A204.1 (cell line): ENCODE results near the gene QSOX1.

Experiments used
- FAIRE-seq: peaks from 2 replicates; lab custom pipeline; 2012; peaks lifted over from hg19 to GRCh38; lab: Jason Lieb, UNC

The QSOX1 gene

GRCh38 chr1:180235502-180236239 is 81.0 kb downstream of the QSOX1 start:
- no peak for FAIRE-seq

- FAIRE-seq, result no peak
Measured at GRCh38 chr1:180236698-180237509, 82.2 kb downstream of the QSOX1 start.

GRCh38 chr1:180237869-180238476 is 83.3 kb downstream of the QSOX1 start:
- FAIRE-seq, result no peak

GRCh38 chr1:180238675-180239074 is 84.0 kb downstream of the QSOX1 start:
- no peak for FAIRE-seq

- no peak for FAIRE-seq
Measured at GRCh38 chr1:180239145-180240096, 84.8 kb downstream of the QSOX1 start.

GRCh38 chr1:180241716-180242544 is 87.3 kb downstream of the QSOX1 start:
- no peak for FAIRE-seq

GRCh38 chr1:180243517-180244221 is 89.0 kb downstream of the QSOX1 start:
- no peak for FAIRE-seq

GRCh38 chr1:180244840-180245239 is 90.2 kb downstream of the QSOX1 start:
- FAIRE-seq, result no peak

- FAIRE-seq, result no peak
Measured at GRCh38 chr1:180246579-180246978, 91.9 kb downstream of the QSOX1 start.

- no peak for FAIRE-seq
Measured at GRCh38 chr1:180247061-180247460, 92.4 kb downstream of the QSOX1 start.

GRCh38 chr1:180247580-180247979 is 92.9 kb downstream of the QSOX1 start:
- FAIRE-seq, result no peak

GRCh38 chr1:180248176-180248575 is 93.5 kb downstream of the QSOX1 start:
- FAIRE-seq, result no peak

- no peak for FAIRE-seq
Measured at GRCh38 chr1:180248731-180249681, 94.3 kb downstream of the QSOX1 start.

GRCh38 chr1:180249725-180250498 is 95.2 kb downstream of the QSOX1 start:
- no peak for FAIRE-seq

- no peak for FAIRE-seq
Measured at GRCh38 chr1:180250499-180250770, 95.8 kb downstream of the QSOX1 start.

GRCh38 chr1:180250883-180251509 is 96.3 kb downstream of the QSOX1 start:
- FAIRE-seq, result no peak

- no peak for FAIRE-seq
Measured at GRCh38 chr1:180251526-180252305, 97.0 kb downstream of the QSOX1 start.
